GM12874 (cell line): Measurements from ENCODE around the gene C1QL3.

Experiments used
- CTCF ChIP-seq: IDR thresholded peaks from 2 replicates; pipeline ENCODE4 v1.5.1; 2011; ENCODE audit warnings: low read depth, mild to moderate bottlenecking, control low read depth, low read length, moderate library complexity; ENCODE audit not compliant: insufficient read depth

C1QL3 gene

GRCh38 chr10:16521311-16522016 is at the start of gene C1QL3:
C1QL3 (minus strand) TSS chr10:16521879; CDS start chr10:16521065, 814 bp downstream.
- no peak for TF ChIP-seq CTCF

- no peak for TF ChIP-seq CTCF
Measured at GRCh38 chr10:16570731-16571130, 49.1 kb upstream of the C1QL3 start.

- no peak for TF ChIP-seq CTCF
Measured at GRCh38 chr10:16566202-16566805, 44.6 kb upstream of the C1QL3 start.

GRCh38 chr10:16565604-16566003 is 43.9 kb upstream of the C1QL3 start:
- TF ChIP-seq CTCF = no peak

- TF ChIP-seq CTCF = no peak
Measured at GRCh38 chr10:16562891-16563290, 41.2 kb upstream of the C1QL3 start.

GRCh38 chr10:16559236-16559773 is 37.6 kb upstream of the C1QL3 start:
- TF ChIP-seq CTCF = no peak

GRCh38 chr10:16547973-16548372 is 26.3 kb upstream of the C1QL3 start:
- no peak for TF ChIP-seq CTCF
